Measurements from ENCODE around the gene PCBD2. TPM values are rescaled to one million over a fixed set of nuclear protein-coding genes. Genes with fewer than 3 reads are reported as not detected.

Gene PCBD2
- total and polyA plus RNA-seq, 2 of the 4 experiments (the other 2 are of a cell fraction), result 2.2 to 2.7 TPM

DNA sequence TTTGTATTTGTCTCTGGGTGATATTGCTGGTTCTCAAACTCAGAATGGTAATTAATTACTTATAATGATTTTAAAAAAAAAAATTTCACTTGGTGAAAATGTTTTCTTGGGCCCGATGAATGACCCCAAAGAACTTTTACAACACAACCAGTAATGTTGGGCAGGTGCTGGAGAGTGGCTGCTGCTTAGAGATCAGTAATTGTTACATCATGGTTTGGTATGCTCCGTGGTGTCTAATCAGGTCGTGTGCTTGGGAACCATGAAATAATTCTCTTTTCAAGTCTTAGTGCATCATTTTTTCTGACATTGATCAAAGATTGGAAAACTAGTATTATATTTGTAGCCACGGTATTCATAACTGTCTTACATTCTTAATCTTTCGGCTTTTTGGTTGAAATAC, 29.3 kb downstream of the PCBD2 start:
- CTCF ChIA-PET, result no interaction called here
- no peaks in the 10 kb centered on the region for H3K9me3 ChIP-seq (ENCODE audit: control insufficient read depth, insufficient read depth, low read length)

More for the DNA sequence above, 29.3 kb downstream of the PCBD2 start:
- H2BK5ac ChIP-seq (ENCODE audit: low read depth, low read length, poor library complexity, severe bottlenecking), result no peak overlapping the region
- no peak overlapping the region for H3K23ac ChIP-seq (ENCODE audit: low read depth, low read length)
- no peak overlapping the region for H2AK5ac ChIP-seq (ENCODE audit: low read depth, low read length)
- no peak overlapping the region for H2BK20ac ChIP-seq (ENCODE audit: low read depth, low read length)
- H3K18ac ChIP-seq (ENCODE audit: low read depth, low read length), result no peak overlapping the region
- H4K20me1 ChIP-seq (ENCODE audit: insufficient read depth, low read length), result no peaks in the 10 kb centered on the region
- POLR2A ChIA-PET (ENCODE audit: unreplicated experiment), result no interaction called here
- WGBS, 2 experiments (ENCODE audit: extremely low coverage in 2 of 2, insufficient read length in 1 of 2), result no CpG with 5 or more reads among the region's 5 CpGs
- H3K9ac ChIP-seq (ENCODE audit: low read depth, low read length), result no peak overlapping the region
- intact Hi-C loops (cut with micrococcal nuclease), result loop anchor here (10.0 kb wide), 1 partner anchor 61 kb away; no protein-coding TSS in a partner anchor
- no TSS peak for BruUV-seq (replicated peaks)
- in situ Hi-C loops (cut with MboI; ENCODE audit: low sequenced_read_pairs), result no loop called here
- no peak overlapping the region for H2AFZ ChIP-seq (replicated peaks; ENCODE audit: low read length, poor library complexity)
- TF ChIP-seq MXI1 (IDR thresholded peaks at IDR 0.05; ENCODE audit: borderline replicate concordance, low read depth, low read length) (no peak), FOS (IDR thresholded peaks at IDR 0.05; ENCODE audit: low read depth, low read length) (no peak), BHLHE40 (IDR thresholded peaks at IDR 0.05; ENCODE audit: low read depth, low read length) (no peak)
- TF ChIP-seq, protein P1, sequence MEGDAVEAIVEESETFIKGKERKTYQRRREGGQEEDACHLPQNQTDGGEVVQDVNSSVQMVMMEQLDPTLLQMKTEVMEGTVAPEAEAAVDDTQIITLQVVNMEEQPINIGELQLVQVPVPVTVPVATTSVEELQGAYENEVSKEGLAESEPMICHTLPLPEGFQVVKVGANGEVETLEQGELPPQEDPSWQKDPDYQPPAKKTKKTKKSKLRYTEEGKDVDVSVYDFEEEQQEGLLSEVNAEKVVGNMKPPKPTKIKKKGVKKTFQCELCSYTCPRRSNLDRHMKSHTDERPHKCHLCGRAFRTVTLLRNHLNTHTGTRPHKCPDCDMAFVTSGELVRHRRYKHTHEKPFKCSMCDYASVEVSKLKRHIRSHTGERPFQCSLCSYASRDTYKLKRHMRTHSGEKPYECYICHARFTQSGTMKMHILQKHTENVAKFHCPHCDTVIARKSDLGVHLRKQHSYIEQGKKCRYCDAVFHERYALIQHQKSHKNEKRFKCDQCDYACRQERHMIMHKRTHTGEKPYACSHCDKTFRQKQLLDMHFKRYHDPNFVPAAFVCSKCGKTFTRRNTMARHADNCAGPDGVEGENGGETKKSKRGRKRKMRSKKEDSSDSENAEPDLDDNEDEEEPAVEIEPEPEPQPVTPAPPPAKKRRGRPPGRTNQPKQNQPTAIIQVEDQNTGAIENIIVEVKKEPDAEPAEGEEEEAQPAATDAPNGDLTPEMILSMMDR (conservative IDR thresholded peaks at IDR 0.05; ENCODE audit: low read depth, low read length), result no peak
- peaks cover 3% of the 10 kb centered on the region for H3K9me1 ChIP-seq (ENCODE audit: insufficient read depth, low read length)
- H3K36me3 ChIP-seq (ENCODE audit: control insufficient read depth, insufficient read depth, low read length), result peaks cover 8% of the 10 kb centered on the region
- H3K4me1 ChIP-seq (ENCODE audit: control insufficient read depth, insufficient read depth, low read length), result no peaks in the 10 kb centered on the region
- no peak overlapping the region for H2BK120ac ChIP-seq (ENCODE audit: low read depth, low read length)
- H3K56ac ChIP-seq (ENCODE audit: extremely low read depth, insufficient read depth, low read length), result no peak overlapping the region
- no peak overlapping the region for H2AK9ac ChIP-seq (replicated peaks; ENCODE audit: low read depth, low read length, poor library complexity)
- H3K14ac ChIP-seq (replicated peaks; ENCODE audit: low read depth, low read length), result no peak overlapping the region
- dilution Hi-C loops (cut with HindIII; ENCODE audit: low sequenced_read_pairs, unreplicated experiment), result no loop called here
- no peaks in the 10 kb centered on the region for H3K79me1 ChIP-seq (ENCODE audit: low read depth in 1 of 2, low read length in 2 of 2)
- H3K4me3 ChIP-seq (ENCODE audit: insufficient read depth, low read depth, low read length), result no peak overlapping the region
- no peaks in the 10 kb centered on the region for H3K27me3 ChIP-seq (ENCODE audit: control insufficient read depth, insufficient read depth, low read length)
- H3K27ac ChIP-seq (ENCODE audit: insufficient read depth, low read length), result no peak overlapping the region
- no peak overlapping the region for H4K91ac ChIP-seq (ENCODE audit: insufficient read depth, low read depth, low read length)
- H2BK15ac ChIP-seq (ENCODE audit: low read depth, low read length), result no peak overlapping the region
- no peak overlapping the region for H3K4ac ChIP-seq (ENCODE audit: low read depth, low read length)
- H3K4me2 ChIP-seq (ENCODE audit: low read depth, low read length), result no peak overlapping the region
- DNase-seq (no peak), ATAC-seq (ENCODE audit: low read depth) (no peak)
- H4K8ac ChIP-seq (ENCODE audit: low read depth in 2 of 2, low read length in 2 of 2), result no peak overlapping the region
- no peak overlapping the region for H4K5ac ChIP-seq (ENCODE audit: low read depth, low read length)

Measured in IMR-90 (cell line).